T-helper 1 cell treated with Interleukin-12 subunit alpha and Interleukin-12 subunit beta and Interleukin-4 antibody, amounts not matched to agents 30 μg/mL and 1 μg/mL, for 36 hours (primary cell): ENCODE data around the gene FAM131C.
"Not testable (repeated sequence)": the region's sequence is repeated elsewhere in the genome, so short reads cannot be mapped to it uniquely, and the experiment has no call there.

Experiments used
- H3K27ac Mint-ChIP-seq: one replicate; pipeline ENCODE4 v1.8.0; 2021; ENCODE audit warnings: mild to moderate bottlenecking, mixed read lengths
- H3K27me3 Mint-ChIP-seq: one replicate; pipeline ENCODE4 v1.8.0; 2021; ENCODE audit warnings: low read depth, mixed read lengths
- H3K36me3 Mint-ChIP-seq: one replicate; pipeline ENCODE4 v1.8.0; 2021; ENCODE audit warnings: low read depth, mixed read lengths
- H3K4me1 Mint-ChIP-seq: one replicate; pipeline ENCODE4 v1.8.0; 2021; ENCODE audit warnings: low read depth, mixed read lengths
- H3K4me3 Mint-ChIP-seq: one replicate; pipeline ENCODE4 v1.8.0; 2021; ENCODE audit warnings: mild to moderate bottlenecking, moderate library complexity, mixed read lengths
- H3K9me3 Mint-ChIP-seq: one replicate; pipeline ENCODE4 v1.8.0; 2021; ENCODE audit warnings: mixed read lengths

The FAM131C gene

GRCh38 chr1:16064536-16065268, 8.7 kb downstream of the FAM131C start:
- Mint-ChIP-seq H3K4me1 (peaks cover 27% of the 10 kb centered on the region), H3K4me3 (peak overlapping the region; percentile 75), H3K9me3 (no peaks in the 10 kb centered on the region)

GRCh38 chr1:16063921-16064320, 9.5 kb downstream of the FAM131C start:
- Mint-ChIP-seq H3K4me3 (peak overlapping the region; percentile 75), H3K9me3 (no peaks in the 10 kb centered on the region), H3K27me3 (peaks cover 18% of the 10 kb centered on the region), H3K27ac (peak overlapping the region; percentile 41), H3K36me3 (no peaks in the 10 kb centered on the region), H3K4me1 (peaks cover 27% of the 10 kb centered on the region)

More at GRCh38 chr1:16064536-16065268, 8.7 kb downstream of the FAM131C start:
- H3K27me3 Mint-ChIP-seq, result peaks cover 18% of the 10 kb centered on the region
- peak overlapping the region; percentile 41 for H3K27ac Mint-ChIP-seq
- H3K36me3 Mint-ChIP-seq, result no peaks in the 10 kb centered on the region

GRCh38 chr1:16063226-16063829, 10.1 kb downstream of the FAM131C start:
- Mint-ChIP-seq H3K27ac (no peak overlapping the region), H3K36me3 (no peaks in the 10 kb centered on the region), H3K27me3 (peaks cover 18% of the 10 kb centered on the region)

GRCh38 chr1:16062687-16063075, 10.8 kb downstream of the FAM131C start:
- not testable (repeated sequence) for H3K4me3 Mint-ChIP-seq, H3K36me3 Mint-ChIP-seq, H3K9me3 Mint-ChIP-seq, H3K27ac Mint-ChIP-seq
- H3K4me1 Mint-ChIP-seq, result peaks cover 22% of the 10 kb centered on the region
- H3K27me3 Mint-ChIP-seq, result peaks cover 18% of the 10 kb centered on the region

More at GRCh38 chr1:16063226-16063829, 10.1 kb downstream of the FAM131C start:
- peaks cover 24% of the 10 kb centered on the region for H3K4me1 Mint-ChIP-seq
- H3K9me3 Mint-ChIP-seq, result no peaks in the 10 kb centered on the region
- peak overlapping the region; percentile 75 for H3K4me3 Mint-ChIP-seq

- Mint-ChIP-seq H3K27me3 (peaks cover 14% of the 10 kb centered on the region), H3K4me1 (peaks cover 20% of the 10 kb centered on the region)
- H3K9me3 Mint-ChIP-seq, H3K36me3 Mint-ChIP-seq, H3K27ac Mint-ChIP-seq, H3K4me3 Mint-ChIP-seq: not testable (repeated sequence)
Observed at GRCh38 chr1:16061989-16062686, 11.3 kb downstream of the FAM131C start.

GRCh38 chr1:16061266-16061665, 12.2 kb downstream of the FAM131C start:
- peaks cover 14% of the 10 kb centered on the region for H3K27me3 Mint-ChIP-seq
- no peaks in the 10 kb centered on the region for H3K36me3 Mint-ChIP-seq
- H3K4me3 Mint-ChIP-seq, result no peak overlapping the region

GRCh38 chr1:16058394-16059120, 14.9 kb downstream of the FAM131C start:
- H3K4me3 Mint-ChIP-seq, H3K4me1 Mint-ChIP-seq, H3K27me3 Mint-ChIP-seq, H3K36me3 Mint-ChIP-seq, H3K9me3 Mint-ChIP-seq, H3K27ac Mint-ChIP-seq: not testable (repeated sequence)

More at GRCh38 chr1:16061266-16061665, 12.2 kb downstream of the FAM131C start:
- Mint-ChIP-seq H3K27ac (no peak overlapping the region), H3K4me1 (peaks cover 20% of the 10 kb centered on the region), H3K9me3 (no peaks in the 10 kb centered on the region)

- H3K36me3 Mint-ChIP-seq, H3K27me3 Mint-ChIP-seq, H3K4me1 Mint-ChIP-seq, H3K27ac Mint-ChIP-seq, H3K4me3 Mint-ChIP-seq, H3K9me3 Mint-ChIP-seq: not testable (repeated sequence)
Observed at GRCh38 chr1:16057314-16057915, 16.0 kb downstream of the FAM131C start.

GRCh38 chr1:16056521-16056912, 16.9 kb downstream of the FAM131C start:
- H3K4me1 Mint-ChIP-seq, H3K9me3 Mint-ChIP-seq, H3K4me3 Mint-ChIP-seq, H3K36me3 Mint-ChIP-seq, H3K27ac Mint-ChIP-seq, H3K27me3 Mint-ChIP-seq: not testable (repeated sequence)

GRCh38 chr1:16055613-16056520, 17.6 kb downstream of the FAM131C start:
- H3K27me3 Mint-ChIP-seq, result peaks cover 6% of the 10 kb centered on the region
- no peak overlapping the region for H3K4me3 Mint-ChIP-seq
- H3K36me3 Mint-ChIP-seq, result no peaks in the 10 kb centered on the region
- H3K4me1 Mint-ChIP-seq, result peaks cover 6% of the 10 kb centered on the region
- no peaks in the 10 kb centered on the region for H3K9me3 Mint-ChIP-seq
- no peak overlapping the region for H3K27ac Mint-ChIP-seq

GRCh38 chr1:16054598-16055540, 18.6 kb downstream of the FAM131C start:
- Mint-ChIP-seq H3K36me3 (no peaks in the 10 kb centered on the region), H3K27ac (no peak overlapping the region), H3K27me3 (peaks cover 6% of the 10 kb centered on the region), H3K9me3 (no peaks in the 10 kb centered on the region), H3K4me1 (peaks cover 6% of the 10 kb centered on the region), H3K4me3 (no peak overlapping the region)

GRCh38 chr1:16053781-16054502, 19.5 kb downstream of the FAM131C start:
- no peaks in the 10 kb centered on the region for H3K9me3 Mint-ChIP-seq
- no peak overlapping the region for H3K4me3 Mint-ChIP-seq
- peaks cover 13% of the 10 kb centered on the region for H3K27me3 Mint-ChIP-seq
- no peaks in the 10 kb centered on the region for H3K36me3 Mint-ChIP-seq
- peaks cover 6% of the 10 kb centered on the region for H3K4me1 Mint-ChIP-seq
- no peak overlapping the region for H3K27ac Mint-ChIP-seq
